AG08395 (cell line): ENCODE results near the gene HSDL2.
"Not testable (repeated sequence)": the region's sequence is repeated elsewhere in the genome, so short reads cannot be mapped to it uniquely, and the experiment has no call there.

ENCODE experiments used
- DNase-seq: peaks from one replicate; pipeline ENCODE4 v3.0.0; 2012; ENCODE audit warnings: mixed read lengths, low spot score

The HSDL2 gene

GRCh38 chr9:112396872-112397271, 17.0 kb downstream of the HSDL2 start:
- no peak for DNase-seq

- DNase-seq: no peak
These were observed 21.4 kb downstream of the HSDL2 start for GRCh38 chr9:112401175-112401815.

DNA sequence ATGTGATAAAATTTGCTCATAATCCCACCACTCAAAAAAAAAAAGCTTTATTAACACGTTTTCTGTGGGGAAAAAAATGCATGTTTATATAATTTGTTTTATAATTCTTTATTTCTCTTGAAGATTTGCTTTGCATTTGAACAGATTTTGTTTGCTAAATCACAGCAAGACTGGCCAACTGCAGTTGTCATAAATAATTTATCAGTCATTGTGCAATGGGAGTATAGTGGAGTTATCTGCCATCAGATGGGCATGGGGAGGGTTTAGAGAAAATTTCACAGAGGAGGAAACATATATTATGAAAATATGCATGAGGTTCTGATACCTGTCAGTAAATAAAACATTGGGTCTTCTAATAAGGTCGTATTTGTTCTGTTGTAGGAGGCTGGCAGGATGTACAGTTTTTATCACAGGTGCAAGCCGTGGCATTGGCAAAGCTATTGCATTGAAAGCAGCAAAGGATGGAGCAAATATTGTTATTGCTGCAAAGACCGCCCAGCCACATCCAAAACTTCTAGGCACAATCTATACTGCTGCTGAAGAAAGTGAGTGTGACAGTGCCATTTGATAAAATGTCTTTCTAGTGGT, 23.8 kb downstream of the HSDL2 start:
- DNase-seq: no peak

DNA sequence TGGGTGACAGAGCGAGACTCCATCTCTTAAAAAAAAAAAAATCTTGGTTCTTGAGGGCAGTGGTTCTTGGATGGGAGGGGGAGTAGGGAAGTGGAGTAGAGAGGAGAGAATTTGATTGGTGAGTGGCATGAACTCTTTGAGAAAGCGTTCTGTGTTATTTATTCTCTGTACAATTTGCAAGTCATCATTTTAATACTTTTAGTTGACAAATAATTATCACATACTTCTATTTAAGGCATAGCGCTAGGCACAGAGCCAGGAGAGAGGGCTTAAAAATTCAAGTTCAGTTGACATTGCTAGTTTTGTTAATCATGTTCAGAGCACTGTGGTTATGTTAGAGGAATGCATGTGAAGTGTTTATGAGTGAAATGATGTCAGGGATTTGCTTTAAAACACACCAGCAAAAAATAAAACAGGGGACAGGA, 24.6 kb downstream of the HSDL2 start:
- no peak for DNase-seq

DNA sequence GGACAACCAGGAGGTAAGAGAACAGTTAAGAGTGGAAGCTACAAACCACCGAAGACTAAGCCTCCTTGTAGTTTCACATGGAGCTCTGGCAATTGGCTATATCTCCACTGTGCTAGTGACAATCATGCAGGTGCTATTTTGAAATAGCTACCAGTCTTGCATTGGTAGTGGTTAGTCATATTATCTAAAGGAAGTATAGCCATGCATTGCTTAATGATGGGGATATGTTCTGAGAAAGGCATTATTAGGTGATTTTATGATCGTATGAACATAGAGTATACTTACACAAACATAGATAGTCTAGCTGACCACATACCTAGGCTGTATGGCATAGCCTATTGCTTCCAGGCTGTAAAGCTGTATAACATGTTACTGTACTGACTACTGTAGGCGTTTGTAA, 28.4 kb downstream of the HSDL2 start:
- no peak for DNase-seq

GRCh38 chr9:112408819-112409218, 28.9 kb downstream of the HSDL2 start:
- no peak for DNase-seq

- DNase-seq: no peak
These were observed 29.9 kb downstream of the HSDL2 start for GRCh38 chr9:112409758-112410157.

GRCh38 chr9:112411626-112412027, 31.7 kb downstream of the HSDL2 start:
- DNase-seq: no peak

DNA sequence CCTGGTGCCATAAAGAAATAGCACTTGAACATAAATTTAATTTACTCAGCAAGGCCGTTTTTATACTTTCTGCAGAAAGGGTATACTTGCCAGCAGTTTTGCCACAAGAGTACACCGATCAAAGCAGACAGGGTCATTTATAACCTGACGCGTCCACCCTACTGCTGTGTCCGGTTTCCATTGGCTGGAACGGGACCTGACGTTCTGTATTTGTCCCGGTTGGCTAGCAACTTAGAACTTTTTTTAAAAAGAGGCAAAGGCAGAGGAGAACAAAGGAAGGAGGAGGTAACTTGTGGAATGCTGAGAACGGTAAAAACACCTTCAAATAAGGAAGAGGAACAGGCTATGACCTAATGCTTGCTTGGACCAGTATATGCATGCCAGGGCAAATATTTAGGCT, 33.8 kb downstream of the HSDL2 start:
- DNase-seq: not testable (repeated sequence)

- DNase-seq: no peak
These were observed 40.3 kb downstream of the HSDL2 start for GRCh38 chr9:112420208-112420607.

DNA sequence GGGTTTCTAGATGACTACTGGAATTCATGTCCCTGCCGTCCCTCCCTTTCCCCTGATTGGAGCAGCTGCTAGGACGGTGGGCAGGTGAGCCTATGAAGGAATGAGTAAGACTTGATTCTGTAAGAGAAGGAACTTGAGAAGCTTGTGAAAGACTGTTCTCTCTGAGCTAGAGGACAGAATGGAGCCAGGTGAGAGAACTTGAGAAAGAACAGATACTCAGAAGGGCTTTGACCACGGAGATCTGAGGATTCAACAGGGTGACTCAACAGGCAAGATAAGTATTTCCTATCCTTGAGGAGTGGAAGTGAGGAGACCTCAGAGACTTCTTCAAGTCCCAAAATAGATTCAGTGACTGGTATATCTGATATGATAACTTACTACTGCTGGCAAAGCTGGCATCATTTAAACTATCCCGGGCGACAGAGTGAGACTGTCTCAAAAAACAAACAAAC, 41.9 kb downstream of the HSDL2 start:
- DNase-seq: no peak

DNA sequence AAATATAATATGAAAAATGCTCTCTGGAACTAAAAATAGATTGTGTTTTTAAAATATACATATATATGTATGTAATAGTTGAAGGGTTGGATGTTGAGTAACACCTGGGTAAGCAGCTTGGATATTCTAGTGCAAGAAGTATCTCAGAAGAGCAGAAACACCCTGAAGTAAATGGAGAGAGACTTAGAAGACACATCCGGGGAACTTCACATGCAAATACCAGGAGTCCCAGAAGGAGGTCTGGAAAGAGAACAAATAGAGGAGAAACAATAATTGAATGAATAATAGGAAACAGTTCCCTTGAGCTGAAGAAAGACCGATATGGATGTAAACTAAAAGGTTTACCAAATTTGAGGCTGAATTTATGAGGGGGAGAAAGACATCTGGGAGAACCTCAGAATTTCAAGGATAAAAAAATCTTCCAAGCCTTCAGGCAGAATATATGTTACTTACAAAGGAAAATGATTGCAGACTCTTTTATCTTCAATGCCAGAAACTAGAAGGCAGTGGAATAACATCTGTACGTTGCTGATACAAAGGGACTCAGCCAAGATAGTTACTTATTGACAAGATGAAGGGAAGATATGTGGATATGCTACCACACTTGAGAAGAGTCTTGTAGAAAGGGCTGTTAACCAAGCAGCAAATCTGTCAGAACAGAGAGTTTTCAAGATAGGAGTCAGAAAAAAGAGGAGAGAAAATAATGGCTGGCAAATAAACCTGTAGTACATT, 42.7 kb downstream of the HSDL2 start:
- no peak for DNase-seq

DNA sequence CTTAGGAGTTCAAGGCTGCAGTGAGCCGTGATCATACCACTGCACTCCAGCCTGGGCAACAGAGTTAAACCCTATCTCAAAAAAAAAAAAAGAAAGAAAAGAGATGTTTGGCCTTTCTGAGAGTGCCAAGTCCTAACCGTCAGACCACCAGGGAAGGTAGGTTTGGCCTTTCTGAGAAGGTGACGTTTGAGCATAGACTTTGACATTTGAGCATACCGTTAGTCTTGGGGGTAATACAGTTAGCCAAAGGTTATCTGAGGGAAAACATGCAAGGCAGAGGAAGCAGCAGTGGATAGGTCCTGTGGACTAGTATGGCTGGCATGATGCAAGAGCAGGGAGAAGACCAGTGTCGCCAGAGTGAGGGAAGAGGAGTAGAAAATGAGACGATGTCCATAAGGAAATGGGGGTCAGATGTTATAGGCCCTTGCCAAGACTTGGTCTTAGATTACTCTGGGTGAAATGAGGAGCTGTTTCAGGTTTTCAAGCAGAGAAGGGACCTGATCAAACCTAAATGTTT, 50.2 kb downstream of the HSDL2 start:
- no peak for DNase-seq

DNA sequence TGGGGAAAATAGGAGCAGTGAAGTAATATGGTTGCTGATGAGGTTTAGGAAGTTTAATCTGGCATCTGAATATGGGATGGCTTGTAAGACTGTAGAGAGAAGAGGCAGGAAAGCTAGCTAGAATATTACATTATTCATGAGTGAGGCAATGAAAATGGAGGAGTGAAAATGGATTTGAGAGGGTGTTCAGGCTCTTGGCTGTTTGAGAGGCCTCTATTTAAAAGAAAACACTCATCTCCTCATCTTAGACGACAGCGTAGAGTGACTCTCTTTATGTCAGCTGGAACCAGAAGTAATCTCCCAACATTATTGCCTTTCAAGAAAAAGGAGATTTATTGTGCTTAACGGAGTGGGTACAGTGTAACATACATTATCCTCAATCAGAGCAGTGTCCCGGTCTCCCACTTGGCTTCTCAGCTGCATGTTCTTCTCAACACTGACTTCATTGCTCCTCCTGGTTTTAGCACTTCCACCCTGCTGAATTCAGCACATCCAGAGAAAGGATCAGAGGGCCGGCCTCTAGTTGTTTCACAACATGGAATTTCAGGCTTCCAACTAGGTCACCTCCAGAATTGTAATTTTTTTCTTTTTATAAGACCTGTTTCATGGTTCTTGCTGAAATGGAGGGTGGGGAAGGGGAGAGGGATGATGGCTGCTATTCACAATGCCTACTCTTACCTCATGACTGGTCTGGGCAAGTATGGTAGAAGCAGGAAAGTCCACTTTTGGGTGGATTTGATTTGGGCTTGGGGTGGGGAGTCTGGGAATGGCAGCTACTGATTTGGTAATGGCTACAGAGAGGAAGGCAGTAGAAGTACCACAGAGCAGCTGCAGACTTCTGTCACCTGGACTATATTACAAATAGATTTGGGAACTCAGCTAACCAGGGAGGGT, 53.8 kb downstream of the HSDL2 start:
- no peak for DNase-seq

- no peak for DNase-seq
These were observed 54.6 kb downstream of the HSDL2 start for GRCh38 chr9:112434487-112434886.

GRCh38 chr9:112437406-112437805, 57.5 kb downstream of the HSDL2 start:
- DNase-seq: no peak

- no peak for DNase-seq
These were observed 59.3 kb downstream of the HSDL2 start for GRCh38 chr9:112439171-112439570.

- DNase-seq: no peak
These were observed 59.9 kb downstream of the HSDL2 start for GRCh38 chr9:112439825-112440224.

- DNase-seq: no peak
These were observed 63.3 kb downstream of the HSDL2 start for GRCh38 chr9:112443200-112443599.

GRCh38 chr9:112443636-112444035, 63.7 kb downstream of the HSDL2 start:
- no peak for DNase-seq

DNA sequence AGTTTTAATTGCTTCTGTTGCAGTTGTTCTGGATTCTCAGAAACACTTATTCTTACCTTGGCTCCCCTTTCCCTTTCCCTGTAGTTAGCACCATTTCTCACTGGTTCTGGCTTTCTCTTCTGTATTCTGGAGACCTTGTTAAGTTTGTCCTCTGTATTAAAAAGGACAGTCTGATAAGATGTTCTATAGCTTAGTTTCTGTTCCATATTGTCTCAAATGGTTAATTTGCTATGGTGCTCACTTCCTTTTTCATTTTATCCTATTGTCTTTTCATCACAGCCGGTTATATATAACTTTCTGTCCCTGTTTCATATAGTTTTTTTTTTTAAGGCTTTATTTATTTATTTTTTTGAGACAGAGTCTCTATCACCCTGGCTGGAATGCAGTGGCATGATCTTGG, 65.3 kb downstream of the HSDL2 start:
- DNase-seq: no peak

DNA sequence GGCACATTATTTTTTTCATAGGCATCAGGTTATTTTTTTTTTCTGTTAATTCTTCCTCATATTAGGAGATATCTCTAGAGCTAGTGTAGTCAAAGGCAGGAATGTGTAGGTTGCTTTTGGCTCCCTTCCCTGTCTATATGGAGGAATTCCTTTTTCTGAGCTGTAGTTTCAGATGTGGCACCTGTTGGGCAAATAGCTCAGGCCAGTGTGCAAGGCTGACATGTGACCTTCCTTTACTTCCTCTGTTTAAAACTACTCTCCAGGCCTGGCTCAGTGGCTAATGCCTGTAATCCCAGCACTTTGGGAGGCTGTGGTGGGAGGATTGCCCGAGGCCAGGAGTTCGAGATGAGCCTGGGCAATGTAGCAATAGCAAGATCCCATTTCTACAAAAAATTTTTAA, 66.2 kb downstream of the HSDL2 start:
- no peak for DNase-seq
